Stimulated activated CD8-positive, alpha-beta memory T cell treated with anti-CD3 and anti-CD28 coated beads, Interleukin-15, amount 100 ng/mL, for 48 hours (primary cell): ENCODE results near the gene ABHD16A.
A peak's percentile ranks its signal among the peaks of the same experiment; 100 is the strongest.

Experiments
- DNase-seq, 2 donors: peaks; one replicate each; pipeline ENCODE4 v3.0.0-alpha.2; 2020; ENCODE audit warnings: low read depth in 2 of 2

ABHD16A gene

DNA sequence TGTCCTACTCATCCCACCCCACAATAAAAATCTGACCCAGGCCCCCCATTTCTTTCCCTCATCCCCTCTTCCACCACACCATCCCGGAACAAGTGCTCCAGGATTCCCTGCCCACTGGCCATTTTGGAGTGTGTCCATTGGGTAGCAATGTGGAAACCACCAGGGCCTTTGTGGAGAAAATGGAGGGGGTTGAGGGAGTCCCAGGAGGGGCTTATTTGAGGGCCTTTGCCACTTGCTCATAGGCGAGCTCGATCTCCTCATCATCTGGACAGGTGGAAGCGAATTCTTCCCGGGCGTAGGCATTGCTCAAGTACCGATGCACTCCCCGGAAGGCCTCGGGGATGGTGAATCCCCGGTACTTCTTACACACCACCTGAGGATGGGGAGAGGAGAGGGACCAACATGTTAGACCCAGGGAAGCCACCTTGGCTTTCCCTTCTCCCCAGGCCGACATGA, 27.5 kb upstream of the ABHD16A start:
- no peak for DNase-seq

DNA sequence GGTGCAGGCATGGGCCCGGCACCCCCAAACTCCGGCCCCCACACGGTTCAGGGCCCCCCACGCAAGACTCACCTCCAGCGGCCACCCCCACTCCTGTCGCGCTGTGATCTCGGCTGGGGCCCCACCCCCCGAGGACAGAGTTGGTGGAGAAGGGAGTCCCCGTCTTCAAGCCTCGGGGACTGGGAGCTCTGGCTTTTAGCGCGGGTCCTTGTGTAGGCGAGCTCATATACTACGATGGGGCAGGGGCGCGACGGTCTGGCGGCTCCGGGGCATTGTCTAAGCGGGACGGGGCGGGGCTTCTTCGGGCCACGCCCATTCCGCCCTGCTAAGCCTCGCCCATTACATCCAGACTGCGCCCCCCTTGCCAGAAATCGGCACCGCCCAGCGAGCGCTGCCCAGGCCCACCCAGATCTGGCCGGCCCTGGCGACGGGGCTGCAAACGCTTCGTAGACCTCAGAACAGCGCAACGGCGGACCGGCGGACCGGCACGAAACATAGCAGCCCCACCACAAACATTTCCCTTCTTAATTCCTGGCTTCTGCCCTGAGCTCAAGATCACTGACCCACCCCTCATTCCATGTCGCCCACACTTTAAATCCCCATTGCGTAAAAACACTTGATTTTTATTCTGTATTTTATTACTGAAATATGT, 27.0 kb upstream of the ABHD16A start:
- DNase-seq: peak; percentile 54 to 62

DNA sequence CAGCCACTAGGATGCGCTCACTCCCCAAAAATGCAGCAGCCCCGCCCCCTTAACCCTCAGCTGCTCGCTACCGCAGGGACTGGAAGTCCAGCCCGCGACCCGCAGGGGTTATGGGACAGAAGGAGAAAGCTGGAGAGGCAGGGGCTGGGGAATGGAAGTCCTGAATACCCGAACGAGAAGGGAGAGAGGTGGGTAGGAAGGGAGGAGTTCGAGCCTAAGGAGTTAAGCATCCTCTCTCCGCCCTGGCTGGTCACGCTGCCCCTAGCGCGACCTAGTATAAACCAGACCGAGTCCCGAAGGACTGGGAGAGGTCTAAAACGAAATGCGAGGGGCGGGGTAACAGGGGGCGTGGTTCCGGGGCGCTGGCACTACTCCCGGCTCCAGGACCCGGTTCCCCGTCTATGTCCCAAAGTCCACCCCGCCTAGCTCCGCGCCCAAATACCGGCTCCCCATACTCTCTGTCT, 26.4 kb upstream of the ABHD16A start:
- peak; percentile 59 to 60 for DNase-seq

DNA sequence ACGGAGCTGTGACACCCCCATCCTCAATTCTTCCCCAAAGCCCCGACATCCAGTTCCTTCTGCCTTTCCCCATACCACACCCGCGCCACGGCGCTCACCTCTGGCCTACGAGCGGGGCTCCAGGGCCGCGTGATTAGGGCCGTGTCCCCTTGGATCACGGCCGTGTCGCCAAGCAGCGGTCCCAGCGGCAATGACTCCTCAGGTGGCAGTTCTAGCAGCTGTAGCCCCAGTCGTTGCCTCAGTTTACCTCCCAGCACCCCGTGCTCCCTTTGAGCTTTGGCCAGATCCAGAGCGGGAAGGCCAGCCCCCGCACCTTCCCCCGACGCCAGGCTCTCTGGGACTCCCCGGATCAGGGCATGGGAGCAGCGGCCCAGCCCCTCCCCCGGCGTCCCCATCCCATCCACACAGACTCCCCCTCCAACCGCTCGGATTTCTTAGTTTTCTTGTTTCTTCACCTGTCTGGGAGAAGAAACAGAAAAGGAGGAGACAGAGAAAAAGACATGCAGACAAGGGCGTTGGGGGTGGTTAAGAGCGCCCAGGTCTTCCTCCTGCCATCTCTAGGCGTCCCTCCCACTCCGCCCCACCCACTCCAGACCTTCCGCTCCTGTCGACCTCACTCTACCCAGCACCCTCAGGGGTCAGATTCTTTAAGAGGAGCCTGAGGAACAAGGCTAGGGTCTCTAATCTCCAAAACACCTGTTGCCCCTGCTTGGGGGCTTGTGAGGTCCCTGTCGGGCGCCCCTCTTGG, 25.8 kb upstream of the ABHD16A start, which contains the start of gene DDAH2:
TSS of gene DDAH2 (minus strand) at position 533 of the 748 bp plus-strand sequence. CDS start at position 395, 138 bp downstream.
- no peak for DNase-seq

DNA sequence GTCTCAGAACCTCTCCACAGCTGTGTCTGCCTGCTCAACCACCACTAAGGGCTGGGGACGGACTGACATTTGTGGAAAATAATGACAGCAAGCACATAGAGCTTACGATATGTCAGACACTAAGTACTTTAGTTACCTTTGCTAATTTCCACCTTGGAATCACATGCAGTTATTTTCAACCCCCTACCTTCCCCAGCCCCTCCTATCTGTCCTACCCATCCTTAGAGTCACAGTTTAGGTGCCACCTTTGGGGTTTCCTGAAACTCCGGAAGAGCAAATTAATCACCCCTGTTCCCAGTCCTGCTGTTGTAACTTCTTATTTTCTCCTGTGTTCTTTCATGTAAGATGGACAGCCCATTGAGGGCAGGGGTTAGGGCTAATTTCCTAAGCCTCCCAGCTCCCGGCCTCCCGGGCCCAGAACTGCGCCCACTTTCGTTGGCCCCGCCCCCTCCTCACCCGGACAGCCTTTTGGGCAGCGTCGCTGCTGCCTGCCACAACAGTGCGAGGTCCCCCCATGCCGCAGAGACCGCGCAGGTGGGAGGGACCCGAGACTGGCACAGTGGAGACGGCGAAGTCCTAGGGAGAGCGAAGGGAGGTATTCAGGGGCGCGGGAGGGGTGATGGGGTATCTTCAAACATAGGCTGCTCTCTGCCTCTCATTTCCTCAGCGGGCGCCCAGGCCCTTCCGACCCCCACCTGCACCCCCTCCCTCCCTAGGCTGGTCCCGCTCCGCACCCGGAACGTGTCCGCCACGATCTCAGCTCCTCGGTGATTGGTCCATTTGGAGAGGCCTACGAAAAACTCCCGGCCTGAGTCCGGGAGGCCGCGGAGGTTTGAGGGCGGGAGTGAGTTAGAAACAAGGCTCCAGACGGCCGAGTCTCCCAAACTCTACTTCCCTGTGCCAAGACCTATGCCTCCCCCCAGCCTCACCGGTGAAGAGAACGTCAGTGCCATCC, 24.9 kb upstream of the ABHD16A start:
- no peak for DNase-seq

DNA sequence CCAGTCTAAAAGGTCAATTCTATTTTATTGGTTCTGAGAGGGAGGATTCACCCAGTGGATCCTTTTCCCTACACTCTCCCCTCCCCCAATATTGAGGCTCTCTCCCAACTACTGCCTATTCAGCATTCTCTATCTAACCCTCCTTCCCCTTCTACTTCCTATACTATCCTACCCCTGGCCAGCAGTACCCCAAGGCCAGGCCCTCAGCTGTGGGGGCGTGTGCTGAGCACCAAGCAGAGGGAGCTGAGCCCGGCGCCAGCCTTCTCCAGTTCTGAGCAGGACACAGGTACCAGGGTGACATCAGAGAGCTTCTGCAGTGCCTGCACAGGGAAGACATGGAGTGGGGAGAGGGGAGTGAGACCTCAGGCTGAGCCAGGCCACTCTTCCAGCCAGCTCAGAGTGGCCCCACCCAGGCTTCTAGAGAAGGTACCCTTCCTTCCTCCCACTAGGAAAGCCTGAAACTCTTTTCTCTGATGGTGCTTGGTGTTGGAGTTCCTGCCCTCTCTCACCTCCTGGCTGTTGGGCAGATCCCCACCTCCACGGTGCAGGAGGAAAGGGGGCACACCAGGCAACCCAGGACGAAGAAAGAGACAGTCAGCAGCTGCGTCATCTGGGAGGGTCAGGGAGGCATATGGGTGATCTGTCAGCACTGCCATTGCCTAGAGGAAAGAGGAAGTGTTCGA, 24.1 kb upstream of the ABHD16A start:
- DNase-seq: no peak

DNA sequence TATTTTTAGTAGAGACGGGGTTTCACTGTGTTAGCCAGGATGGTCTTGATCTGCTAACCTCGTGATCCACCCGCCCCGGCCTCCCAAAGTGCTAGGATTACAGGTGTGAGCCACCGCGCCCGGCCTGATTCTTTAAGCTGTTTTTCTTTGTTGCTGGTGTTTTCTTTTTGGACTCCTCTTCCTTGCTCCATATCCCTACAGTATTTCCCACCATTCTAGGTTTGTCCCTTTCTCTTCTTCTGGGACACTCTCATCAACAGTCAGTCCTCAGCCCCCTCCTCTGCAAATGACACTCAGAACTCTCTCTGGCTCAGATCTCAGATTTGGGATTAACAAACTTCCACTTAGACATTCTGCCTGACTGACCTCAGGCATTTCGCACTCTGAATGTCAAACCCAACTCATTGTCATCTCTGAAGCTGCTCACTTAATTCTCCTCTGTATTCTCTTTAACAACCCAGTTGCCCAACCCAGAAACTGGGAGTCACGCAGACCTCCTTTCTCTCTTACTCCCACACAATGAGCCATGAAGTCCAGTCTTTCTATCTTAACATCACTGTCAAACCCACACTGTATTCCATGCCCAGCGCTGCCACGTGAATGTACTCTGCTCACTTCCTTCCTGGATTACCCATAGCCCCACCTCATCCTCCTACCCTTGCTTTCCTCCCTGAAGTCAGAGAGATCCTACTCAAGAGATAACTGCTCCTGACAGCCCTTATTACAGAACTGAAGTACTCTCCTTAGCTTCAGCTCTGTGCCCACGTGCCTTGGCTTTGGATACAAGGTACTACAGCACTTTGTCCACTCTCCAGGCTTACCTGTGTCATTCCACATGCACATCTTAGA, 22.6 kb upstream of the ABHD16A start:
- no peak for DNase-seq

DNA sequence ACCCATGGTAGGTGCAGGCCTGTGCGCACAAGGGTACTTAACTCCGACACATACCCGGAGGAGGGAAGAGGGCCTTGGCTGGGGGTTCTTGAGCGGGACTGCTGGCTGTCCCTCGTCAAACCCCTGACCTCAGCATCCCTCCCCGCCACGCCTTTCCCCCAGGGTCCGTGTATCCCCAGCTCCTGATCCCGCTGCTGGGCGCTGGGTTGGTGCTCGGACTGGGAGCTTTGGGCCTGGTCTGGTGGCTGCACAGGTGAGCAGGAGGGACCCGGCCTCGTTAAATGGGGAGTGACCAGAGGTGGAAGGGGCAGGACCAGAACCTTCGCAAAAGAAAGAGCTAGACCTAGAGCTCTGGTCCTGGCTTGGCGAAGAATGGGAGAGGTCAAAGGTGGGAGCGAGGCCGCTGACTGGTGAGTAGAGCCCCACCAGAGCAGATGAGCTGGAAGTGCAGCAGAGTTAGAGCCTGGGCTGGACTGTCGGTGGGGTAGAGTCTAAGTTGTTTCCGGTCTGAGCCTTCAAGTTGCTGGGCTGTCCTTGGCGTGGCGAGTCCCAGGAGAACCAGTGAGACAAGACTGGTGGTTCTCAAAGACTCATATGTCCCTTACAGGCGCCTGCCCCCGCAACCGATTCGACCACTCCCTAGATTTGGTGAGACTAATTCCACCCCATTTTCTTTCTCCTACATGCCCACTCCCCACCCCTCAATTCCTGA, 21.0 kb upstream of the ABHD16A start:
- no peak for DNase-seq

DNA sequence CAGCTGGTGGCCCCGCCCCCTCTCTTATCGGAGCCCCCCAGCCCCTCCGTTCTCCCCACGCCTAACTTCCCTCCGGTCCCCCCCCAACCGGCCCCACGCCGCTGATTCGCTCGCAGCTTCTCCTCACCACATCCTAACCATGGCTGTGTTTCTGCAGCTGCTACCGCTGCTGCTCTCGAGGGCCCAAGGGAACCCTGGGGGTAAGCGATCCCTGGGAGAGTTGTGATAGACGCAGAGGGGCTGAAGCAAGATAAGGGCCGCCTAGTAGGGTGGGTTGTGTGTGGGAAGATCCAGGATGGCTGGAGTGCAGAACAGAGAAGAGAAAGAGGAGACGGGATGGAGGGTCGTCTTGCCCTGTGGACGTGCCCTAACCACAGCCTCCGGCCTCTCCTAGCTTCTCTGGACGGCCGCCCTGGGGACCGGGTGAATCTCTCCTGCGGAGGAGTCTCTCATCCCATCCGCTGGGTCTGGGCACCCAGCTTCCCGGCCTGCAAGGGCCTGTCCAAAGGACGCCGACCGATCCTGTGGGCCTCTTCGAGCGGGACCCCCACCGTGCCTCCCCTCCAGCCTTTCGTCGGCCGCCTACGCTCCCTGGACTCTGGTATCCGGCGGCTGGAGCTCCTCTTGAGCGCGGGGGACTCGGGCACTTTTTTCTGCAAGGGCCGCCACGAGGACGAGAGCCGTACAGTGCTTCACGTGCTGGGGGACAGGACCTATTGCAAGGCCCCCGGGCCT, 20.3 kb upstream of the ABHD16A start, which contains the start of gene MPIG6B:
TSS of gene MPIG6B (plus strand) at position 129 of the 735 bp plus-strand sequence. CDS start at position 140, 11 bp downstream.
- DNase-seq: no peak

DNA sequence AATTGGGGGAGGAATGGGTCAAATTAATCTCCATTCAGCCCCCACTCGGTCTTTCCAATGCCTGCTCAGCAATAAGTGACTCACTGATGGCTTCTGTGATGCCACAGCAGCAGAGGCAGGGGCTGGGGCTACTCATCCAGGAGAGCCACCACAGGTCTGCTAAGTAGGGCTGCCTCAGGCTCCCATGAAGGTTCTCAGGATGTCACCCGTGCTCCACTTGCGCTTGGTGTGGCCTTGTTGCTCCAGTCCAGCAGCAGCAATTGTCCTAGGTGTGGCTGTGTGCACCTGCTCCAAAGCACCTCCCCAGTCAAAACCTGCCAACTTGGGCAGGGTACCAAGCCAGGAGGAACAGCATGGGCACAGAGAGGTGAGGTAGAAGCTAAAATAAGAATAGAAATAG, 19.0 kb upstream of the ABHD16A start:
- no peak for DNase-seq

DNA sequence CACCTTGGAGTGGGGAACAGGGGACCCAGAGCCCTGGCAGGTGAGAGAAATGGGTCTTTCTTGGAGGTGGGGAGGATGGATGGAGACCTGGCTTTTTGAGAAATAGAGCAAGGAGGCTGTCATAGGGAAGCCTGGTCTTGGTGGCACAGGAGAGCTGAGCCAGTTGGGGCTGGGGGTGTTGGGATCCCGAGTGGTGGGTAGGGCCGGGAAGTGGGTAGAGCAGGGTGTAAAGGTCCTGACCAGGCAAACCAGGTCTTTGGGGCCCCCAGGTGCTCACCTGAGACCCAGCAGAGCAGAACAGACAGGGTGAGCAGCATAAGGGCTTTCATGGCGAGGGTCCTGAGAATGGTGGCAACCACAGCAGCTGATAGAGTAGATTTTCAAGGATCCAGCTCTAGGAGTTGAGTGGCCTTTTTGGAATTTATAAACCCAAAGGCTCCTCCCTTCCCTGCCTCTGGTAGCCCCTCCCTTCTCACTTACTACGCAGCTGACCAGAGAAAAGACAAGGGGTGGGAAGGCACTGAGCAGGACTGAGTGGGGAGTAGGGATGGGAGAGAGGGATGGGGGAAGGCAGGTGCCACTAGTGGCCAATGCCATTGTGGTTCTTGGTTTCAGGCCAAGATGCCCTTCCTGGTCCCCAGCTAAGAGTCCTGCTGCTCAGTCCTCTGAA, 18.4 kb upstream of the ABHD16A start, which contains the start of gene LY6G6C:
TSS of gene LY6G6C (minus strand) at position 396 of the 670 bp plus-strand sequence. CDS start at position 329, 67 bp downstream.
- DNase-seq: no peak

DNA sequence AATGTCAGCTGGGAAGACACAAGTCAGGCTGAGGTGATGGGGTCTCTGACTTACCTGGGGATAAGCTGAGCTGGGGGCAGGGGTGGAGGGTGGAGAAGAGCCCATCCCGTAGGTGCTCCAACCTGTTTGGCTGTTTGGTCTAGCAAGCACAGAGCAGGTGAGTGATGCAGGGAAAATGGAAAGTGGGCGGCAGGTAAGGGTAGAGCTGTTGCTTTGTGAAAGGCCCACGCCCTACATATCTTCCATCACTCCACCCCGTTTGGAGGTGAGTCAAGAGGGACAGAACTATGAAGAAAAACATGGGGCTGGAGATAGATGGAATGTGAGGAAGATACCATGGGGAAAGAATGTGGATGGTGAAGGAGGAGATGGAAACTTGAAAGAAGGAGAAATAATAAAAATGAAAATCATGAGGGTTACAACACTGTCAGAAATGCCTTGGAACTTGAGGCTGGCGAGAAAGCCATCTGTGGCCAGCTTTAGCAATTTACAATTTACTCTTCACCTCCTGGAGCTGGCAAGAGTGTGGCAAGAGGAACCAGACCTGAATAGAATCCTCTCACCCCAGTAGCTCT, 17.2 kb upstream of the ABHD16A start:
- DNase-seq: no peak

DNA sequence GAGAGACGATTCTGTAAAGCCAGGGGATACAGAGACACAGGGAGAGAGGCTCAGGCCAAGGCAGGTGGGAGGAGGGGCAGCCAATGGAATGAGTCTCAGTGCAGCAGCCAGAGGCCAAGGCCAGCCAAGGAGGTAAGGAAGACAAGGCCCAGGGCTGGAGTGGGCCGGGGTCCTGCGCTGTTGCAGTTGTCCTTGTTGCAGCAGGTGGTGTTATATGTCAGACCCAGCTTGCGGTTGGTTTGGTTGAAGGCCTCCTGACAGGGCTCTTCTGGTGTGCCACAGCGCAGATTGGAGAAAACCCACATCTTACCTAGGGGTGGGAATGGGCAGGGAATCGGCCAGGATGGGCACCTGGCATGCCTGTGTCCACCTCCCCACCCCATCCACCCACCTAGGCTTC, 15.9 kb upstream of the ABHD16A start:
- no peak for DNase-seq

DNA sequence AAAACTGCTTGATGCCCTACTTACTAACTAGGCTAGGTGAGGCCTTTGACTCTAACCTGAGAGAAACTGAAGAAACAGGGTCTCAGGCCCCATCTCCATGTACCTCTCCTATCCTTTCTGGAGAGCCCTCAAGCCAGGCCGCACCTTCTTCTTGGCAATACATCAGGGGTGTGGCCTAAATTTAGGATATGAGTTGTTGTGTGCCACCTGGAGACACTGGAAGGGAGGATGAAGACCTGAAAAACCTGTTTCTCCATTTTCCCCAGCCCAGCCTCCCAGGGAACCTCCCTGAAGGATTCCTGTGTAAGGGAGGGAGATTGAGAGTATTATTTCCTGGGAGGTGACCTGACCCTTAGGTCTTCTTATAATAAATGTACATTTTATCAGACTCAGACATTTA, 15.1 kb upstream of the ABHD16A start:
- no peak for DNase-seq

DNA sequence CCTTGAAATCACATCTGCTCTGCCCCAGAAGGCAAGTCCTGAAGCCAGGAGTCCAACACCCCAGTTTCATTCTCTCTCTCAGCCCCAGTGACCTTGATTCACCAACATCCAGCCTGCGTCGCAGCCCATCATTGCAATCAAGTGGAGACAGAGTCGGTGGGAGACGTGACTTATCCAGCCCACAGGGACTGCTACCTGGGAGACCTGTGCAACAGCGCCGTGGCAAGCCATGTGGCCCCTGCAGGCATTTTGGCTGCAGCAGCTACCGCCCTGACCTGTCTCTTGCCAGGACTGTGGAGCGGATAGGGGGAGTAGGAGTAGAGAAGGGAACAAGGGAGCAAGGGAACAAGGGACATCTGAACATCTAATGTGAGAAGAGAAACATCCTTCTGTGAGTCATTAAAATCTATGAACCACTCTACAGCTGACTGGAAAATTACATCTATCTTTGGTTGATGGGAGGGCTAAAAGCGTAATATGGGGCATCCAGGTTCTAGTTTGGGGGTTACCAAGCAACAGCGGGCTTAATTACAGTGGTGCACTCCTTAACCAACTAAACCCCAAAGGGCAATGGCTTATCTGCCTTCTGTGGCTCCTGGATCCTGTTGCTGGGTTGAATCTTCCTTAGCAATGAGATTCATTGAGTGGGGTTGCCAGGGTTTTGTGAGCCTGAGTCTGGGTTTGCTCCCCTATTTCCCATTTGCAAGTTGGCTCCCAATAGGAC, 14.5 kb upstream of the ABHD16A start:
- no peak for DNase-seq

DNA sequence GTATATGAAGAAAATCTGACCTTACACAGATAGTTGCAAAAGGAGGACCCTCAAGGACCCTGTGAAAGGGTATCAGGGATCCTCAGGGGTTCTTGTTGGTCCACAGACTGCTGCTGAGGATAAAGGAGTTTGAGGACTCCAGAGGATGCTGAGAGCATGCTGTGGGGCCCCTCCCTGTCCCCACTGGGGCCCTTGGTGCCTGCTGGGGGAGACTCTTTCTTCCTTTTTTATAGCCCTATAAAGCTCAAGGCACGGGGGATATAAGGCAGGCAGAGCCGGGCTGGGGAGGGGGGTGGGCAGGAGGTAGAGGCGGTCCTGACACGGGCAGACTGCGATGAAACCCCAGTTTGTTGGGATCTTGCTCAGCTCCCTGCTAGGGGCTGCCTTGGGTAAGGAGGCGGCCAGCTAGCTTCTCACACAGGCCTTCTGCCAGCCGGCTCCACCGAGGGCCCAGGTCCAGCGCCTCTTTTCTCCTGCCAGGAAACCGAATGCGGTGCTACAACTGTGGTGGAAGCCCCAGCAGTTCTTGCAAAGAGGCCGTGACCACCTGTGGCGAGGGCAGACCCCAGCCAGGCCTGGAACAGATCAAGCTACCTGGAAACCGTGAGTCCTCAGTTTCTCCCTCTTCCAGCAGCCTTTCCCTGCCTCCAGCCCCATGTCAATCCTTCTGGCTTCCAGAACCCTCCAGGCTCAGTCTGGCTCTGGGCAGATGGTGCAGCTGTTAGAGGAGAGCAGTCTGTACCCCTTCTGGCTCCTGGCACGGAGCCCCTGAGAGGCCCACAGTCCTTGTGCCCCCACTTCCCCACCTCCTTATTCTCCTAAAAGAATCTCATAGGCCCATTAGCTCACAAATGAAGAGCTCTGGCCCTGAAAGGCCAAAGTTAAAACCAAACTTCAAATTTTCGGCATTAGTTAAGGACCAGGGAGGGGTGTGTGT, 12.2 kb upstream of the ABHD16A start, which contains the start of gene LY6G6D:
TSS of gene LY6G6D (plus strand) at position 327 of the 937 bp plus-strand sequence. CDS start at position 335, 8 bp downstream.
- DNase-seq: no peak
